ENCODE measurements around the gene ADAT1.

DNA sequence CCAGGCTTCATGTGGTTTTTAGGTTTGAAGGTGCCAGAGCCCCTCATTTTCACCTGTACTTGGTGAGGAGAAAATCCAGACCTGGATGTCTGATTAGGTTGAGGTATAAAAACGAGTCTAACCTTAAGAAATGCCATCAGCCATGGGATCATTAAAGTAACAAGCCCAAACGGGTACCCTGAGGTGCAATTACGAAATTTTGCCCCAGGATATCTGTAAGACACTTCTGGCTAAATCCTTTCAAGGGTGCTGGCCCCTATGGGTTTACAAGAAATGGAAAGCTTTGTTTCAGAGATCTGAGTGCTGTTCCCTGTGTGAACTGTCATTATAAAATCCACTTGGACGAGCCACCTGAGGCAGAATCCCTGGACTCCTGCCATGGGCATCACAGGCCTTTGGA is 19.8 kb downstream of the ADAT1 start:
- TF ChIP-seq POLR2A (IDR thresholded peaks at IDR 0.05) (no peak), CTCF (IDR thresholded peaks at IDR 0.05 in 4 of 5, conservative IDR thresholded peaks at IDR 0.05 in 1 of 5) (no peak)
